K562 (cell line): ENCODE data around the gene SKIL. TPM values are rescaled to one million over a fixed set of nuclear protein-coding genes. Genes with fewer than 3 reads are reported as not detected.

Experiments
- ATAC-seq: fragments of 200-7000 bp; cut with Tn5 transposase; 3 replicates; pipeline ENCODE4 v1.9.1; 2020; ENCODE audit warnings: moderate library complexity
- BruUV-seq: library from RNA; stranded (reverse); fragments of 400-500 nt; replicated peaks from 2 replicates; lab custom pipeline; 2021; lab: Mats Ljungman, UMichigan
- CTCF ChIA-PET: fragments of 300-600 bp; formaldehyde crosslinking; extraction: SDS; loops from one replicate; lab custom pipeline; 2021; ENCODE audit warnings: low intra/inter-chr PET ratio; lab: Yijun Ruan, JAX
- POLR2A ChIA-PET: fragments of 300-600, 350-650 bp; sonication (Branson Sonifier 250); formaldehyde crosslinking; extraction: SDS; loops from one replicate; lab custom pipeline; 2021; ENCODE audit warnings: antibody characterized with exemption, inconsistent platforms; lab: Yijun Ruan, JAX
- DNase-seq, 4 experiments: peaks; one replicate each; pipeline versions ENCODE4 v3.0.0 to v3.0.0-alpha.2; 2011 to 2018; ENCODE audit warnings: low spot score in 3 of 4, mixed read lengths in 3 of 4; ENCODE audit errors: extremely low read depth in 1 of 4
- FAIRE-seq: peaks from 2 replicates; lab custom pipeline; 2011; peaks lifted over from hg19 to GRCh38; lab: Jason Lieb, UNC
- H2AFZ ChIP-seq: 2 replicates; pipeline ENCODE4 v1.6.0; 2011; ENCODE audit warnings: low read depth, low read length, control low read depth, inconsistent platforms
- H3K27ac ChIP-seq: fragments of 200-600 bp; 3 replicates; pipeline ENCODE4 v1.8.0; 2011; ENCODE audit warnings: low read depth, mild to moderate bottlenecking, control low read depth, inconsistent platforms, low read length, moderate library complexity, mixed read lengths; ENCODE audit errors: extremely low read depth
- H3K27me3 ChIP-seq, 2 experiments: fragments of 300-600 bp in 1 of 2; 2 replicates in 1 of 2; 3 replicates in 1 of 2; pipeline versions ENCODE4 v1.6.0 to v1.8.0; 2011; ENCODE audit warnings: inconsistent platforms in 2 of 2, low read length in 2 of 2, mild to moderate bottlenecking in 1 of 2, mixed read lengths in 1 of 2, moderate library complexity in 1 of 2; ENCODE audit not compliant: control insufficient read depth in 2 of 2, insufficient read depth in 2 of 2
- H3K36me3 ChIP-seq: fragments of 300-600 bp; 3 replicates; pipeline ENCODE4 v1.8.0; 2011; ENCODE audit warnings: mild to moderate bottlenecking, low read length, inconsistent platforms; ENCODE audit not compliant: control insufficient read depth, insufficient read depth
- H3K4me1 ChIP-seq, 2 experiments: fragments of 200-600 bp in 1 of 2; replicated peaks in 1 of 2; 2 replicates in 1 of 2; 3 replicates in 1 of 2; pipeline versions ENCODE4 v1.5.1 to v1.8.0; 2011; ENCODE audit warnings: inconsistent platforms in 2 of 2, low read length in 2 of 2, mild to moderate bottlenecking in 1 of 2, mixed read lengths in 1 of 2, moderate library complexity in 1 of 2; ENCODE audit not compliant: control insufficient read depth in 2 of 2, insufficient read depth in 2 of 2
- H3K4me2 ChIP-seq: 2 replicates; pipeline ENCODE4 v1.6.1; 2011; ENCODE audit warnings: low read length, control low read depth, inconsistent platforms, mixed read lengths; ENCODE audit not compliant: insufficient read depth
- H3K4me3 ChIP-seq: fragments of 200-600 bp; sonication (generic), shearing (Covaris generic); 2 replicates; pipeline ENCODE4 v1.5.1; 2016; ENCODE audit warnings: control low read depth, inconsistent platforms
- H3K79me2 ChIP-seq: fragments of 200-600 bp; 3 replicates; pipeline ENCODE4 v1.8.0; 2011; ENCODE audit warnings: low read length, inconsistent platforms; ENCODE audit not compliant: control insufficient read depth, insufficient read depth
- H3K9ac ChIP-seq, 2 experiments: 2 replicates each; pipeline versions ENCODE4 v1.6.0 to v1.6.1; 2011; ENCODE audit warnings: low read depth in 2 of 2, low read length in 2 of 2, control low read depth in 1 of 2, inconsistent platforms in 1 of 2, mild to moderate bottlenecking in 1 of 2, mixed read lengths in 1 of 2; ENCODE audit not compliant: insufficient read depth in 1 of 2
- H3K9me1 ChIP-seq: one replicate; pipeline ENCODE4 v1.6.0; 2011; ENCODE audit warnings: inconsistent platforms, mild to moderate bottlenecking, low read length, moderate library complexity; ENCODE audit not compliant: control insufficient read depth, insufficient read depth
- H3K9me3 ChIP-seq: replicated peaks from 2 replicates; pipeline ENCODE4 v1.5.1; 2011; ENCODE audit warnings: low read depth, low read length, inconsistent platforms; ENCODE audit not compliant: control insufficient read depth, insufficient read depth
- H4K20me1 ChIP-seq: replicated peaks from 2 replicates; pipeline ENCODE4 v1.6.1; 2011; ENCODE audit warnings: low read length, inconsistent platforms, mixed read lengths; ENCODE audit not compliant: control insufficient read depth, insufficient read depth
- ATF4 ChIP-seq: fragments of 450-650 bp; formaldehyde crosslinking; IDR thresholded peaks from 2 replicates; pipeline ENCODE4 v1.4.0; 2022; ENCODE audit warnings: mild to moderate bottlenecking, moderate library complexity
- GTF2B ChIP-seq: IDR thresholded peaks from 2 replicates; pipeline ENCODE4 v1.6.1; 2011; ENCODE audit not compliant: insufficient read length; ENCODE audit errors: extremely low read depth
- NCOA1 ChIP-seq: fragments of 450-650 bp; IDR thresholded peaks from 2 replicates; pipeline ENCODE4 v1.6.1; 2016; ENCODE audit warnings: low read depth
- NCOR1 ChIP-seq: fragments of 450-650 bp; IDR thresholded peaks from 2 replicates; pipeline ENCODE4 v1.6.1; 2016; ENCODE audit warnings: mild to moderate bottlenecking, moderate library complexity
- NFYB ChIP-seq: IDR thresholded peaks from 2 replicates; pipeline ENCODE4 v1.6.1; 2011; ENCODE audit warnings: mild to moderate bottlenecking, moderate library complexity; ENCODE audit not compliant: insufficient read length; ENCODE audit errors: extremely low read depth
- PCBP1 ChIP-seq: fragments of 200-400 bp; formaldehyde crosslinking; IDR thresholded peaks from 2 replicates; pipeline ENCODE4 v1.6.1; 2018; ENCODE audit warnings: mild to moderate bottlenecking, low read depth, low read length; ENCODE audit not compliant: poor library complexity, severe bottlenecking
- RAD51 ChIP-seq: fragments of 450-650 bp; IDR thresholded peaks from 2 replicates; pipeline ENCODE4 v1.7.1; 2016; ENCODE audit warnings: low read depth, mild to moderate bottlenecking, borderline replicate concordance
- RBM25 ChIP-seq: fragments of 200-400 bp; formaldehyde crosslinking; IDR thresholded peaks from 2 replicates; pipeline ENCODE4 v1.6.1; 2018; ENCODE audit warnings: low read length, low read depth, moderate library complexity; ENCODE audit not compliant: severe bottlenecking
- RFX5 ChIP-seq: IDR thresholded peaks from 2 replicates; pipeline ENCODE4 v1.6.1; 2011; ENCODE audit warnings: low read depth, mild to moderate bottlenecking, improper control_type of control experiment, low read length
- USF1 ChIP-seq: sonication (generic); formaldehyde crosslinking; IDR thresholded peaks from 2 replicates; pipeline ENCODE4 v1.9.0; 2022; ENCODE audit warnings: mild to moderate bottlenecking, missing genetic modification reagents
- USF2 ChIP-seq: sonication (generic); formaldehyde crosslinking; IDR thresholded peaks from 2 replicates; pipeline ENCODE4 v1.5.0; 2020; ENCODE audit warnings: missing genetic modification reagents
- ZNF445 ChIP-seq: fragments of 250-450 bp; sonication (Bioruptor Pico); IDR thresholded peaks from 2 replicates; pipeline ENCODE4 v1.4.0; 2020; ENCODE audit warnings: low read depth, mild to moderate bottlenecking, moderate library complexity
- in situ Hi-C: fragments of 300-500 bp; cut with MboI; formaldehyde crosslinking; loops from 4 replicates; pipeline ENCODE4 v1.15.0; 2018; ENCODE audit warnings: inconsistent platforms, mixed read lengths
- intact Hi-C: fragments of 100-400 bp; cut with micrococcal nuclease; formaldehyde crosslinking; loops from 2 replicates; pipeline ENCODE4 v1.14.2; 2022
- polyA plus RNA-seq, 8 experiments: library from polyadenylated mRNA; depleted of rRNA in 4 of 8; stranded (reverse) in 5 of 8; unstranded in 3 of 8; fragments of >200 nt; fragmentation: Nextera tagmentation in 2 of 8; fragmentation: Illumina TruSeq in 1 of 8; extraction: Ambion mirVana in 2 of 8; extraction: Trizol in 1 of 8; gene quantifications; 2 replicates each; pipeline versions ENCODE4 v1.2.1 to v1.2.3, GENCODE V29; 2011 to 2014; ENCODE audit warnings: inconsistent platforms in 1 of 8, missing spikeins in 1 of 8
- total RNA-seq, 7 experiments: library from RNA; depleted of rRNA in 6 of 7; stranded (reverse); fragments of >200 nt in 6 of 7; fragmentation: Illumina TruSeq in 2 of 7; extraction: Trizol in 2 of 7; gene quantifications; 2 replicates each; pipeline versions ENCODE4 v1.2.1 to v1.2.3, GENCODE V29; 2011 to 2021; ENCODE audit warnings: low replicate concordance in 1 of 7

Gene SKIL
- total and polyA plus RNA-seq, 9 of the 15 experiments (the other 6 are each of a cell fraction or from before 2014, with no cell fraction given), result 4.3 to 19.1 (median 9.7) TPM

- TF ChIP-seq PCBP1 (no peak), ZNF445 (CRISPR knock-in tag) (no peak)
Measured at GRCh38 chr3:170441412-170441811, 83.9 kb downstream of the SKIL start (continued).

GRCh38 chr3:170442947-170443346, 85.4 kb downstream of the SKIL start:
- Histone ChIP-seq H3K27ac (no peak overlapping the region), H3K36me3 (no peaks in the 10 kb centered on the region), H4K20me1 (no peaks in the 10 kb centered on the region), H3K9ac (no peak overlapping the region), H3K9me3 (no peaks in the 10 kb centered on the region), H3K9me1 (no peaks in the 10 kb centered on the region), H3K4me1 (peaks cover 3 to 5% of the 10 kb centered on the region in 2 experiments; a peak in 2 of 5 replicates), H3K4me3 (no peak overlapping the region), H2AFZ (no peak overlapping the region; the same call in 1 of the 2 replicates), H3K4me2 (no peak overlapping the region), H3K79me2 (no peaks in the 10 kb centered on the region), H3K27me3 (peaks cover 0 to 8% of the 10 kb centered on the region in 2 experiments; a peak in 1 of 5 replicates)
- in situ Hi-C loops, result no loop called here
- FAIRE-seq, result no peak
- ChIA-PET POLR2A (interaction anchor here (0.9 to 1.8 kb wide), 2 partner anchors 12 to 427 kb away, joined by 5 read pairs; partner anchors contain the start of gene RPL22L1), CTCF (no interaction called here)
- intact Hi-C loops, result no loop called here
- BruUV-seq, result no TSS peak
- TF ChIP-seq NFYB (peak; percentile 52), NCOA1 (no peak), NCOR1 (no peak), RBM25 (peak; percentile 9), RFX5 (0 out of 2 replicates have a peak, but pooled peaks have one; percentile 40), USF2 (CRISPR knock-in tag) (peak; percentile 83), RAD51 (peak; percentile 69; the same call in 1 of the 2 replicates), USF1 (CRISPR knock-in tag) (peak; percentile 75), GTF2B (no peak), ATF4 (CRISPR knock-in tag) (no peak)
- DNase-seq, result peak in 3 of 4 experiments; percentile 50 to 59 (median 55)
- peak; percentile 85 for ATAC-seq
